PC-9 (cell line): ENCODE data around the gene FAM72A.

Source experiments
- CTCF ChIP-seq: fragments of 200-600 bp; sonication (generic); conservative IDR thresholded peaks from 2 replicates; pipeline ENCODE4 v1.6.1; 2017; ENCODE audit warnings: mixed run types, antibody characterized with exemption, mild to moderate bottlenecking, moderate library complexity
- EZH2 ChIP-seq: fragments of 200-600 bp; sonication (generic); IDR thresholded peaks from 2 replicates; pipeline ENCODE4 v1.8.0; 2017; ENCODE audit warnings: antibody characterized with exemption, low read depth

GRCh38 chr1:206136241-206136640 is 66.4 kb downstream of the FAM72A start:
- TF ChIP-seq CTCF = no peak
- no peak for TF ChIP-seq EZH2
